Measurements from ENCODE around the gene TCOF1. TPM values are rescaled to one million over a fixed set of nuclear protein-coding genes. Genes with fewer than 3 reads are reported as not detected.

The TCOF1 gene
- total RNA-seq, 1 donor from 2014 or later = 19.0 TPM

GRCh38 chr5:150402901-150403342 lies 45.4 kb downstream of the TCOF1 start:
- Mint-ChIP-seq H3K9me3 (ENCODE audit: low read depth) (no peaks in the 10 kb centered on the region), H3K27ac (ENCODE audit: unreplicated experiment) (no peak overlapping the region), H3K4me3 (ENCODE audit: unreplicated experiment) (no peak overlapping the region), H3K4me1 (ENCODE audit: low read depth) (peaks cover 8% of the 10 kb centered on the region), H3K36me3 (ENCODE audit: low read depth) (peaks cover 21% of the 10 kb centered on the region), H3K27me3 (ENCODE audit: low read depth) (no peaks in the 10 kb centered on the region)
- no peak for TF ChIP-seq CTCF (IDR thresholded peaks at IDR 0.05)
- no peak for DNase-seq (ENCODE audit: low spot score)

DNA sequence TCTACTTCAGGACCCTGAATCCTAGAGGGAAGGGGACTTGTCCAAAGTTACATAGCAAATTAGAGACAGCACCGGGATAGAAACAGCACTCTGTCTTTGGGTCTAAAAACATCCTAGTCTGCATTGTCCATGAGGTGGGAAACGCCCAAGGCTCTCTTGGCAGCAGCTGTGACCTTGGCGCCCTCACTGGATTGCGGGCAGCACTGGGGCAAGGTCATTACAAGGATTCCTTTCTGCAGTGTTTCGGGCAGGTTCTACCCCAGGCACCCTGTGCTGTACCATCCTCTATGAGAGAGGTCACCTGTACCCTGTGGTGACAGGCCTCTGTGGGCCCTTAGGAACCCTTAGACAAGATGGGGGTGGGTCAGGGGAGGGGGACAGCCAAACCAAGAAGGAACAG lies 46.6 kb downstream of the TCOF1 start:
- no peaks in the 10 kb centered on the region for H3K9me3 Mint-ChIP-seq (ENCODE audit: low read depth)
- H3K27me3 Mint-ChIP-seq (ENCODE audit: low read depth) = no peaks in the 10 kb centered on the region
- DNase-seq (ENCODE audit: low spot score) = no peak
- no peak for TF ChIP-seq CTCF (IDR thresholded peaks at IDR 0.05)
- peaks cover 14% of the 10 kb centered on the region for H3K36me3 Mint-ChIP-seq (ENCODE audit: low read depth)
- H3K4me3 Mint-ChIP-seq (ENCODE audit: unreplicated experiment) = no peak overlapping the region
- H3K4me1 Mint-ChIP-seq (ENCODE audit: low read depth) = peaks cover 2% of the 10 kb centered on the region
- no peak overlapping the region for H3K27ac Mint-ChIP-seq (ENCODE audit: unreplicated experiment)

GRCh38 chr5:150404535-150404934 lies 47.0 kb downstream of the TCOF1 start:
- Mint-ChIP-seq H3K4me1 (ENCODE audit: low read depth) (no peaks in the 10 kb centered on the region), H3K9me3 (ENCODE audit: low read depth) (no peaks in the 10 kb centered on the region), H3K27ac (ENCODE audit: unreplicated experiment) (no peak overlapping the region), H3K36me3 (ENCODE audit: low read depth) (peaks cover 12% of the 10 kb centered on the region), H3K4me3 (ENCODE audit: unreplicated experiment) (no peak overlapping the region), H3K27me3 (ENCODE audit: low read depth) (no peaks in the 10 kb centered on the region)
- no peak for DNase-seq (ENCODE audit: low spot score)
- no peak for TF ChIP-seq CTCF (IDR thresholded peaks at IDR 0.05)

GRCh38 chr5:150404941-150405816 lies 47.7 kb downstream of the TCOF1 start:
- H3K27me3 Mint-ChIP-seq (ENCODE audit: low read depth) = no peaks in the 10 kb centered on the region
- peaks cover 6% of the 10 kb centered on the region for H3K4me1 Mint-ChIP-seq (ENCODE audit: low read depth)
- H3K36me3 Mint-ChIP-seq (ENCODE audit: low read depth) = peaks cover 7% of the 10 kb centered on the region
- TF ChIP-seq CTCF (IDR thresholded peaks at IDR 0.05) = no peak
- H3K9me3 Mint-ChIP-seq (ENCODE audit: low read depth) = no peaks in the 10 kb centered on the region
- no peak overlapping the region for H3K27ac Mint-ChIP-seq (ENCODE audit: unreplicated experiment)
- no peak for DNase-seq (ENCODE audit: low spot score)
- H3K4me3 Mint-ChIP-seq (ENCODE audit: unreplicated experiment) = no peak overlapping the region

GRCh38 chr5:150406103-150406722 lies 48.7 kb downstream of the TCOF1 start:
- no peak for DNase-seq (ENCODE audit: low spot score)

More at GRCh38 chr5:150406103-150406722, 48.7 kb downstream of the TCOF1 start:
- no peak overlapping the region for H3K27ac Mint-ChIP-seq (ENCODE audit: unreplicated experiment)
- H3K9me3 Mint-ChIP-seq (ENCODE audit: low read depth) = no peaks in the 10 kb centered on the region
- H3K4me1 Mint-ChIP-seq (ENCODE audit: low read depth) = peaks cover 11% of the 10 kb centered on the region
- H3K36me3 Mint-ChIP-seq (ENCODE audit: low read depth) = peaks cover 3% of the 10 kb centered on the region
- no peaks in the 10 kb centered on the region for H3K27me3 Mint-ChIP-seq (ENCODE audit: low read depth)
- no peak for TF ChIP-seq CTCF (IDR thresholded peaks at IDR 0.05)
- H3K4me3 Mint-ChIP-seq (ENCODE audit: unreplicated experiment) = no peak overlapping the region
